NCI-H510A treated with DMSO at 0.1 percent for 48 hours (cell line): ENCODE results near the gene SHMT2.
A peak's percentile ranks its signal among the peaks of the same experiment; 100 is the strongest.

Experiments
- DNase-seq: peaks from one replicate; lab custom pipeline; 2025; lab: John Stamatoyannopoulos, UW

The SHMT2 gene

GRCh38 chr12:57215065-57215464, 14.4 kb upstream of the SHMT2 start:
- no peak for DNase-seq

GRCh38 chr12:57215668-57216013, 13.9 kb upstream of the SHMT2 start:
- DNase-seq, result no peak

- DNase-seq, result peak; percentile 63
These were observed 13.2 kb upstream of the SHMT2 start, which contains the start of gene NXPH4 for GRCh38 chr12:57216014-57216911. Gene NXPH4 (plus strand): TSS chr12:57216794. CDS start chr12:57216970, 176 bp downstream.

- DNase-seq, result no peak
These were observed 12.3 kb upstream of the SHMT2 start for GRCh38 chr12:57216921-57217879.

GRCh38 chr12:57218030-57218853, 11.3 kb upstream of the SHMT2 start:
- no peak for DNase-seq

GRCh38 chr12:57219205-57219992, 10.1 kb upstream of the SHMT2 start:
- no peak for DNase-seq

- no peak for DNase-seq
These were observed 9.3 kb upstream of the SHMT2 start for GRCh38 chr12:57219993-57220754.

- DNase-seq, result no peak
These were observed 8.7 kb upstream of the SHMT2 start for GRCh38 chr12:57220770-57221168.

GRCh38 chr12:57221169-57221917, 8.2 kb upstream of the SHMT2 start:
- no peak for DNase-seq

- no peak for DNase-seq
These were observed 7.0 kb upstream of the SHMT2 start for GRCh38 chr12:57222286-57223190.

GRCh38 chr12:57223191-57224165, 6.0 kb upstream of the SHMT2 start:
- no peak for DNase-seq

GRCh38 chr12:57224278-57224972, 5.1 kb upstream of the SHMT2 start:
- no peak for DNase-seq

- peak; percentile 67 for DNase-seq
These were observed 4.4 kb upstream of the SHMT2 start for GRCh38 chr12:57224973-57225679.

- DNase-seq, result no peak
These were observed 3.8 kb upstream of the SHMT2 start for GRCh38 chr12:57225680-57226210.

- DNase-seq, result no peak
These were observed 2.8 kb upstream of the SHMT2 start for GRCh38 chr12:57226588-57227314.
